Skeletal muscle satellite cell (primary cell): ENCODE measurements around the gene GALT.
"Not testable (repeated sequence)": the region's sequence is repeated elsewhere in the genome, so short reads cannot be mapped to it uniquely, and the experiment has no call there.

Experiments
- H3K27me3 ChIP-seq: 2 replicates; pipeline ENCODE4 v1.7.0; 2013; ENCODE audit warnings: low read length; ENCODE audit not compliant: control insufficient read depth, insufficient read depth
- H3K36me3 ChIP-seq: 2 replicates; pipeline ENCODE4 v1.7.0; 2013; ENCODE audit warnings: mild to moderate bottlenecking, control low read depth, low read length; ENCODE audit not compliant: insufficient read depth
- H3K4me1 ChIP-seq: 2 replicates; pipeline ENCODE4 v1.7.0; 2013; ENCODE audit warnings: low read length; ENCODE audit not compliant: control insufficient read depth, insufficient read depth
- H3K4me2 ChIP-seq: 2 replicates; pipeline ENCODE4 v1.7.0; 2013; ENCODE audit warnings: mild to moderate bottlenecking, low read length
- H3K4me3 ChIP-seq: 2 replicates; pipeline ENCODE4 v1.7.0; 2013; ENCODE audit warnings: low read length
- H3K9ac ChIP-seq: 2 replicates; pipeline ENCODE4 v1.7.0; 2013; ENCODE audit warnings: mild to moderate bottlenecking, low read depth, low read length, moderate library complexity
- H3K9me3 ChIP-seq: replicated peaks from 2 replicates; pipeline ENCODE4 v1.7.0; 2013; ENCODE audit warnings: mild to moderate bottlenecking, control low read depth, low read length

GALT gene

GRCh38 chr9:34629491-34629808, 17.0 kb upstream of the GALT start:
- H3K27me3 ChIP-seq: peaks cover 70% of the 10 kb centered on the region

GRCh38 chr9:34630402-34631154, 15.9 kb upstream of the GALT start:
- no peaks in the 10 kb centered on the region for H3K9me3 ChIP-seq

More at GRCh38 chr9:34629491-34629808, 17.0 kb upstream of the GALT start:
- Histone ChIP-seq H3K4me3 (peak overlapping the region; percentile 62), H3K4me2 (peak overlapping the region; percentile 87), H3K36me3 (no peaks in the 10 kb centered on the region), H3K9ac (no peak overlapping the region), H3K9me3 (no peaks in the 10 kb centered on the region), H3K4me1 (peaks cover 11% of the 10 kb centered on the region)

GRCh38 chr9:34633166-34633565, 13.3 kb upstream of the GALT start:
- no peaks in the 10 kb centered on the region for H3K9me3 ChIP-seq
- H3K9ac ChIP-seq: no peak overlapping the region
- no peak overlapping the region for H3K4me3 ChIP-seq
- H3K27me3 ChIP-seq: peaks cover 34% of the 10 kb centered on the region
- peaks cover 29% of the 10 kb centered on the region for H3K4me1 ChIP-seq
- no peak overlapping the region for H3K4me2 ChIP-seq
- H3K36me3 ChIP-seq: peaks cover 11% of the 10 kb centered on the region

More at GRCh38 chr9:34630402-34631154, 15.9 kb upstream of the GALT start:
- Histone ChIP-seq H3K36me3 (peaks cover 10% of the 10 kb centered on the region), H3K9ac (no peak overlapping the region), H3K4me3 (no peak overlapping the region), H3K4me1 (peaks cover 12% of the 10 kb centered on the region), H3K27me3 (peaks cover 60% of the 10 kb centered on the region), H3K4me2 (no peak overlapping the region)

GRCh38 chr9:34633851-34634550, 12.5 kb upstream of the GALT start:
- Histone ChIP-seq H3K9me3 (no peaks in the 10 kb centered on the region), H3K4me2 (no peak overlapping the region), H3K36me3 (peaks cover 11% of the 10 kb centered on the region), H3K4me1 (peaks cover 27% of the 10 kb centered on the region), H3K27me3 (peaks cover 27% of the 10 kb centered on the region), H3K9ac (no peak overlapping the region), H3K4me3 (no peak overlapping the region)

- Histone ChIP-seq H3K4me1 (peaks cover 23% of the 10 kb centered on the region), H3K36me3 (peaks cover 11% of the 10 kb centered on the region), H3K4me2 (peak overlapping the region; percentile 98), H3K27me3 (peaks cover 20% of the 10 kb centered on the region), H3K9ac (no peak overlapping the region), H3K4me3 (no peak overlapping the region), H3K9me3 (no peaks in the 10 kb centered on the region)
These were observed 11.8 kb upstream of the GALT start for GRCh38 chr9:34634551-34635248.

- peak overlapping the region; percentile 51 for H3K4me3 ChIP-seq
- peak overlapping the region; percentile 31 for H3K9ac ChIP-seq
- H3K27me3 ChIP-seq: peaks cover 11% of the 10 kb centered on the region
- H3K4me2 ChIP-seq: peak overlapping the region; percentile 98
- no peaks in the 10 kb centered on the region for H3K9me3 ChIP-seq
- peaks cover 23% of the 10 kb centered on the region for H3K4me1 ChIP-seq
- H3K36me3 ChIP-seq: peaks cover 11% of the 10 kb centered on the region
These were observed 10.9 kb upstream of the GALT start for GRCh38 chr9:34635556-34635955.

- Histone ChIP-seq H3K9ac (peak overlapping the region; percentile 87), H3K27me3 (no peaks in the 10 kb centered on the region), H3K9me3 (no peaks in the 10 kb centered on the region), H3K36me3 (peaks cover 11% of the 10 kb centered on the region), H3K4me1 (peaks cover 23% of the 10 kb centered on the region), H3K4me2 (peak overlapping the region; percentile 98), H3K4me3 (peak overlapping the region; percentile 90)
These were observed 9.6 kb upstream of the GALT start for GRCh38 chr9:34636791-34637355.

- peaks cover 11% of the 10 kb centered on the region for H3K36me3 ChIP-seq
- H3K4me1 ChIP-seq: peaks cover 23% of the 10 kb centered on the region
- peak within 1 kb of the TSS; percentile 98 for H3K4me2 ChIP-seq
- H3K27me3 ChIP-seq: no peaks in the 10 kb centered on the region
- peak within 1 kb of the TSS; percentile 87 for H3K9ac ChIP-seq
- no peaks in the 10 kb centered on the region for H3K9me3 ChIP-seq
- peak within 1 kb of the TSS; percentile 90 for H3K4me3 ChIP-seq
These were observed 8.9 kb upstream of the GALT start, which contains the start of gene SIGMAR1 for GRCh38 chr9:34637356-34638137. TSS of gene SIGMAR1 (minus strand) at chr9:34637787. CDS start at chr9:34637697, 90 bp downstream.

GRCh38 chr9:34638138-34638445, 8.4 kb upstream of the GALT start:
- Histone ChIP-seq H3K4me1 (peaks cover 23% of the 10 kb centered on the region), H3K4me2 (peak overlapping the region; percentile 98), H3K9me3 (no peaks in the 10 kb centered on the region), H3K4me3 (peak overlapping the region; percentile 90), H3K27me3 (no peaks in the 10 kb centered on the region), H3K9ac (peak overlapping the region; percentile 87), H3K36me3 (peaks cover 11% of the 10 kb centered on the region)

- not testable (repeated sequence) for H3K9me3 ChIP-seq, H3K27me3 ChIP-seq, H3K9ac ChIP-seq, H3K4me2 ChIP-seq, H3K4me3 ChIP-seq
- H3K36me3 ChIP-seq: peaks cover 11% of the 10 kb centered on the region
- peaks cover 23% of the 10 kb centered on the region for H3K4me1 ChIP-seq
These were observed 7.2 kb upstream of the GALT start for GRCh38 chr9:34639322-34639721.

GRCh38 chr9:34642679-34643078, 3.8 kb upstream of the GALT start:
- no peak overlapping the region for H3K9ac ChIP-seq
- H3K4me3 ChIP-seq: no peak overlapping the region
- H3K4me2 ChIP-seq: no peak overlapping the region
- H3K36me3 ChIP-seq: no peaks in the 10 kb centered on the region
- H3K4me1 ChIP-seq: peaks cover 18% of the 10 kb centered on the region
- no peaks in the 10 kb centered on the region for H3K27me3 ChIP-seq
- H3K9me3 ChIP-seq: no peaks in the 10 kb centered on the region
